HEK293T (cell line): ENCODE data around the gene MCM9.

ENCODE experiments used
- CTCF ChIA-PET: fragments of 350-600 bp; formaldehyde crosslinking; extraction: SDS; loops from one replicate; lab custom pipeline; 2021; ENCODE audit warnings: antibody characterized with exemption, inconsistent platforms; lab: Yijun Ruan, JAX
- POLR2A ChIA-PET: fragments of 350-600 bp; formaldehyde crosslinking; extraction: SDS; loops from one replicate; lab custom pipeline; 2020; ENCODE audit warnings: antibody characterized with exemption, inconsistent platforms; lab: Yijun Ruan, JAX
- DNase-seq: peaks from one replicate; pipeline ENCODE4 v3.0.0; 2012; ENCODE audit warnings: mixed read lengths; ENCODE audit errors: extremely low spot score
- ARNT ChIP-seq: fragments of 450-650 bp; IDR thresholded peaks from 2 replicates; pipeline ENCODE4 v1.6.1; 2017; ENCODE audit warnings: mild to moderate bottlenecking
- BHLHE40 ChIP-seq: fragments of 450-650 bp; IDR thresholded peaks from 2 replicates; pipeline ENCODE4 v1.6.1; 2016; ENCODE audit warnings: mild to moderate bottlenecking, moderate library complexity, borderline replicate concordance
- CTBP1 ChIP-seq: fragments of 450-650 bp; IDR thresholded peaks from 2 replicates; pipeline ENCODE4 v1.6.1; 2016; ENCODE audit warnings: borderline replicate concordance
- ELF4 ChIP-seq: fragments of 450-650 bp; IDR thresholded peaks from 2 replicates; pipeline ENCODE4 v1.6.1; 2017; ENCODE audit warnings: antibody characterized with exemption
- FOXA1 ChIP-seq: fragments of 450-650 bp; IDR thresholded peaks from 2 replicates; pipeline ENCODE4 v1.6.1; 2016; ENCODE audit warnings: mild to moderate bottlenecking
- FOXK2 ChIP-seq: fragments of 450-650 bp; IDR thresholded peaks from 2 replicates; pipeline ENCODE4 v1.6.1; 2016; ENCODE audit warnings: mild to moderate bottlenecking
- FOXM1 ChIP-seq: fragments of 450-650 bp; IDR thresholded peaks from 2 replicates; pipeline ENCODE4 v1.6.1; 2017; ENCODE audit warnings: mild to moderate bottlenecking, borderline replicate concordance
- HDGF ChIP-seq: fragments of 450-650 bp; IDR thresholded peaks from 2 replicates; pipeline ENCODE4 v1.6.1; 2017; ENCODE audit warnings: antibody characterized with exemption, borderline replicate concordance
- L3MBTL2 ChIP-seq: fragments of 450-650 bp; conservative IDR thresholded peaks from 2 replicates; pipeline ENCODE4 v1.6.1; 2016; ENCODE audit warnings: mild to moderate bottlenecking
- LEF1 ChIP-seq: fragments of 450-650 bp; IDR thresholded peaks from 2 replicates; pipeline ENCODE4 v1.6.1; 2017; ENCODE audit warnings: mild to moderate bottlenecking, borderline replicate concordance
- NFRKB ChIP-seq: fragments of 450-650 bp; IDR thresholded peaks from 2 replicates; pipeline ENCODE4 v1.6.1; 2016; ENCODE audit warnings: mild to moderate bottlenecking, moderate library complexity
- PKNOX1 ChIP-seq: fragments of 450-650 bp; IDR thresholded peaks from 2 replicates; pipeline ENCODE4 v1.6.1; 2016
- SP1 ChIP-seq: fragments of 450-650 bp; IDR thresholded peaks from 2 replicates; pipeline ENCODE4 v1.6.1; 2017
- SUZ12 ChIP-seq: fragments of 450-650 bp; IDR thresholded peaks from 2 replicates; pipeline ENCODE4 v1.6.1; 2016; ENCODE audit warnings: mild to moderate bottlenecking
- TARDBP ChIP-seq: fragments of 450-650 bp; IDR thresholded peaks from 2 replicates; pipeline ENCODE4 v1.6.1; 2016
- ZNF384 ChIP-seq: fragments of 450-650 bp; IDR thresholded peaks from 2 replicates; pipeline ENCODE4 v1.6.1; 2016

The MCM9 gene

GRCh38 chr6:118959903-118960302 lies 24.9 kb upstream of the MCM9 start:
- CTCF ChIA-PET = no interaction called here
- DNase-seq = no peak
- TF ChIP-seq FOXM1 = no peak
- TF ChIP-seq CTBP1 = no peak
- TF ChIP-seq LEF1 = no peak
- TF ChIP-seq SP1 = no peak
- TF ChIP-seq ZNF384 = no peak
- TF ChIP-seq FOXK2 = no peak
- TF ChIP-seq HDGF = no peak
- no peak for TF ChIP-seq SUZ12
- TF ChIP-seq BHLHE40 = no peak
- no peak for TF ChIP-seq PKNOX1
- no peak for TF ChIP-seq TARDBP
- TF ChIP-seq ARNT = no peak
- no peak for TF ChIP-seq FOXA1
- no peak for TF ChIP-seq L3MBTL2
- no peak for TF ChIP-seq NFRKB
- POLR2A ChIA-PET = no interaction called here

GRCh38 chr6:118953391-118953790 lies 18.4 kb upstream of the MCM9 start:
- TF ChIP-seq FOXM1 (no peak), L3MBTL2 (no peak), TARDBP (no peak)
- ChIA-PET CTCF (interaction anchor here (1.9 kb wide), 1 partner anchor 157 kb away, joined by 6 read pairs; no protein-coding TSS in a partner anchor), POLR2A (no interaction called here)
- no peak for DNase-seq

- CTCF ChIA-PET = no interaction called here
Measured at GRCh38 chr6:118952683-118953082, 17.7 kb upstream of the MCM9 start.

GRCh38 chr6:118945217-118945616 lies 10.3 kb upstream of the MCM9 start:
- DNase-seq = no peak
- POLR2A ChIA-PET = no interaction called here
- TF ChIP-seq FOXK2 = no peak
- TF ChIP-seq L3MBTL2 = no peak
- TF ChIP-seq FOXM1 = no peak
- no peak for TF ChIP-seq ZNF384
- no peak for TF ChIP-seq CTBP1
- TF ChIP-seq LEF1 = no peak
- TF ChIP-seq SP1 = no peak
- CTCF ChIA-PET = no interaction called here

More at GRCh38 chr6:118952683-118953082, 17.7 kb upstream of the MCM9 start:
- DNase-seq = no peak
- POLR2A ChIA-PET = no interaction called here
- TF ChIP-seq HDGF (no peak), ARNT (no peak), ZNF384 (no peak), FOXM1 (no peak), LEF1 (no peak), TARDBP (no peak), FOXK2 (no peak), SP1 (no peak), FOXA1 (no peak), PKNOX1 (no peak), ELF4 (no peak), BHLHE40 (no peak), NFRKB (no peak)

- ChIA-PET CTCF (no interaction called here), POLR2A (no interaction called here)
- no peak for TF ChIP-seq L3MBTL2
- TF ChIP-seq LEF1 = no peak
- no peak for TF ChIP-seq BHLHE40
- no peak for TF ChIP-seq SUZ12
- TF ChIP-seq HDGF = no peak
- no peak for TF ChIP-seq FOXM1
- no peak for TF ChIP-seq CTBP1
- TF ChIP-seq NFRKB = no peak
- no peak for TF ChIP-seq FOXK2
- no peak for TF ChIP-seq SP1
- TF ChIP-seq ELF4 = no peak
- no peak for TF ChIP-seq TARDBP
- DNase-seq = no peak
Measured at GRCh38 chr6:118940770-118941169, 5.8 kb upstream of the MCM9 start.

- ChIA-PET POLR2A (no interaction called here), CTCF (interaction anchor here (0.6 kb wide), 1 partner anchor 10 kb away, joined by 4 read pairs; no protein-coding TSS in a partner anchor)
- TF ChIP-seq FOXA1 = no peak
- no peak for DNase-seq
Measured at GRCh38 chr6:118939683-118940082, 4.7 kb upstream of the MCM9 start.

- no peak for DNase-seq
- CTCF ChIA-PET = no interaction called here
- POLR2A ChIA-PET = interaction anchor here (1.7 kb wide), 1 partner anchor 39 kb away, joined by 6 read pairs; no protein-coding TSS in a partner anchor
- no peak for TF ChIP-seq L3MBTL2
- no peak for TF ChIP-seq ZNF384
- TF ChIP-seq HDGF = no peak
- no peak for TF ChIP-seq SUZ12
- no peak for TF ChIP-seq TARDBP
- TF ChIP-seq ARNT = no peak
- no peak for TF ChIP-seq PKNOX1
- TF ChIP-seq SP1 = no peak
- no peak for TF ChIP-seq BHLHE40
- TF ChIP-seq FOXA1 = no peak
- no peak for TF ChIP-seq FOXK2
- no peak for TF ChIP-seq CTBP1
Measured at GRCh38 chr6:118935978-118936703, 1.2 kb upstream of the MCM9 start.
